K562 (cell line): ENCODE results near the gene IL6ST. TPM values are rescaled to one million over a fixed set of nuclear protein-coding genes. Genes with fewer than 3 reads are reported as not detected.

Experiments
- BCL6 ChIP-seq: fragments of 250-450 bp; sonication (Bioruptor Pico); IDR thresholded peaks from 2 replicates; pipeline ENCODE4 v1.4.0; 2020
- DMBX1 ChIP-seq: fragments of 250-450 bp; sonication (Bioruptor Pico); IDR thresholded peaks from 2 replicates; pipeline ENCODE4 v1.8.0; 2022; ENCODE audit warnings: inconsistent platforms, mild to moderate bottlenecking, moderate library complexity, borderline replicate concordance
- MTA2 ChIP-seq: fragments of 450-650 bp; IDR thresholded peaks from 2 replicates; pipeline ENCODE4 v1.6.1; 2016; ENCODE audit warnings: low read depth
- NCOA6 ChIP-seq: fragments of 450-650 bp; IDR thresholded peaks from 2 replicates; pipeline ENCODE4 v1.6.1; 2017; ENCODE audit warnings: mild to moderate bottlenecking
- PHF8 ChIP-seq: fragments of 200-600 bp; sonication (generic); IDR thresholded peaks from 2 replicates; pipeline ENCODE4 v1.6.1; 2012; ENCODE audit warnings: mixed run types, mild to moderate bottlenecking, inconsistent platforms, low read length, moderate library complexity, borderline replicate concordance
- POLR2A ChIP-seq: fragments of 450-650 bp; conservative IDR thresholded peaks from 2 replicates; pipeline ENCODE4 v1.6.1; 2016
- SREBF2 ChIP-seq: sonication (generic); formaldehyde crosslinking; IDR thresholded peaks from 2 replicates; pipeline ENCODE4 v1.4.0; 2020; ENCODE audit warnings: mild to moderate bottlenecking, missing genetic modification reagents
- TEAD4 ChIP-seq, 2 experiments: sonication (generic) in 1 of 2; formaldehyde crosslinking in 1 of 2; IDR thresholded peaks; 2 replicates each; pipeline versions ENCODE4 v1.6.1 to v1.8.0; 2012 to 2022; ENCODE audit warnings: borderline replicate concordance in 1 of 2, inconsistent platforms in 1 of 2, low read length in 1 of 2, mild to moderate bottlenecking in 1 of 2, missing genetic modification reagents in 1 of 2
- TGIF2 ChIP-seq: sonication (generic); formaldehyde crosslinking; IDR thresholded peaks from 2 replicates; pipeline ENCODE4 v1.8.1; 2022; ENCODE audit warnings: mild to moderate bottlenecking, missing genetic modification reagents, moderate library complexity
- XRCC4 ChIP-seq: IDR thresholded peaks from one replicate; pipeline ENCODE4 v1.6.1; 2011; ENCODE audit not compliant: insufficient read depth, insufficient read length; ENCODE audit errors: extremely low read depth
- ZBTB7A ChIP-seq: IDR thresholded peaks from 2 replicates; pipeline ENCODE4 v1.6.1; 2011; ENCODE audit warnings: low read depth, mild to moderate bottlenecking, low read length, moderate library complexity, borderline replicate concordance; ENCODE audit not compliant: control insufficient read depth
- ZEB2 ChIP-seq: fragments of 450-650 bp; IDR thresholded peaks from 2 replicates; pipeline ENCODE4 v1.6.1; 2016
- ZKSCAN8 ChIP-seq: fragments of 200-800 bp; sonication (Bioruptor generic); IDR thresholded peaks from 2 replicates; pipeline ENCODE4 v1.6.1; 2016; ENCODE audit warnings: missing genetic modification characterization, missing compliant biosample characterization
- ZNF347 ChIP-seq: fragments of 450-650 bp; formaldehyde crosslinking; IDR thresholded peaks from 2 replicates; pipeline ENCODE4 v1.4.0; 2020; ENCODE audit warnings: low read depth, mild to moderate bottlenecking, moderate library complexity
- ZSCAN29 ChIP-seq: fragments of 450-650 bp; IDR thresholded peaks from 2 replicates; pipeline ENCODE4 v1.6.1; 2017
- ZSCAN32 ChIP-seq: fragments of 450-650 bp; formaldehyde crosslinking; IDR thresholded peaks from 2 replicates; pipeline ENCODE4 v1.4.0; 2020; ENCODE audit warnings: mild to moderate bottlenecking, moderate library complexity
- polyA plus RNA-seq, 8 experiments: library from polyadenylated mRNA; depleted of rRNA in 4 of 8; stranded (reverse) in 5 of 8; unstranded in 3 of 8; fragments of >200 nt; fragmentation: Nextera tagmentation in 2 of 8; fragmentation: Illumina TruSeq in 1 of 8; extraction: Ambion mirVana in 2 of 8; extraction: Trizol in 1 of 8; gene quantifications; 2 replicates each; pipeline versions ENCODE4 v1.2.1 to v1.2.3, GENCODE V29; 2011 to 2014; ENCODE audit warnings: inconsistent platforms in 1 of 8, missing spikeins in 1 of 8
- total RNA-seq, 7 experiments: library from RNA; depleted of rRNA in 6 of 7; stranded (reverse); fragments of >200 nt in 6 of 7; fragmentation: Illumina TruSeq in 2 of 7; extraction: Trizol in 2 of 7; gene quantifications; 2 replicates each; pipeline versions ENCODE4 v1.2.1 to v1.2.3, GENCODE V29; 2011 to 2021; ENCODE audit warnings: low replicate concordance in 1 of 7
- TF ChIP-seq, protein P1 (sequence below): fragments of 450-650 bp; IDR thresholded peaks from 2 replicates; pipeline ENCODE4 v1.6.1; 2016; ENCODE audit warnings: mild to moderate bottlenecking, moderate library complexity
- TF ChIP-seq, protein P2 (sequence below): fragments of 450-650 bp; IDR thresholded peaks from 2 replicates; pipeline ENCODE4 v1.6.1; 2016; ENCODE audit warnings: antibody characterized with exemption

IL6ST gene
- total and polyA plus RNA-seq, 9 of the 15 experiments (the other 6 are each of a cell fraction or from before 2014, with no cell fraction given) = 2.0 to 27.0 (median 7.9) TPM

DNA sequence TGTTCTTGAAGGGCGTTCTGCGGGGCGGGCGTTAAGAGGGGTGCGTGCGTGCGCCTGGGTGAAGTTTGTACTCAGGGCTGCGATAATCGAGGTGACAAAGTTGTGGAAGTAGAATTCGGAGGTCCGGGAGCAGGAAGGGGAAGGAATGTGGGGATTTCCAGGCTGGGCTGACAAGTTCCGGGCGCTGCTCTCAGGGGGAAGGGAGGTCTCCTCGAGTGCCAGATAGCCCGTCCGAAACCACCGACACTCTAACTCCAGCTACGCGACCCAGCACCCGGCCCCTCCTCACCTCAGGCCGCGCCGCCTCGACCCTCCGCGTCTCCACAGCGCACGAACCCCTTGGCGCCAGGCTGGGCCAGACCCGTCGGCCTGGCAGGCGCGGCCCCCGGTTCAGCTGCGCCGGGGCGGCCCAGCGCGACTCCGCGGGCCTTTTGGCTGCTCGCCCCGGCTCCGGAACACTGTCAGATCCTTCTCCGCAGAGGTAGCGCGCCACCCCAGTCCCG, at the start of gene IL6ST (continued):
- TF ChIP-seq, protein P1, sequence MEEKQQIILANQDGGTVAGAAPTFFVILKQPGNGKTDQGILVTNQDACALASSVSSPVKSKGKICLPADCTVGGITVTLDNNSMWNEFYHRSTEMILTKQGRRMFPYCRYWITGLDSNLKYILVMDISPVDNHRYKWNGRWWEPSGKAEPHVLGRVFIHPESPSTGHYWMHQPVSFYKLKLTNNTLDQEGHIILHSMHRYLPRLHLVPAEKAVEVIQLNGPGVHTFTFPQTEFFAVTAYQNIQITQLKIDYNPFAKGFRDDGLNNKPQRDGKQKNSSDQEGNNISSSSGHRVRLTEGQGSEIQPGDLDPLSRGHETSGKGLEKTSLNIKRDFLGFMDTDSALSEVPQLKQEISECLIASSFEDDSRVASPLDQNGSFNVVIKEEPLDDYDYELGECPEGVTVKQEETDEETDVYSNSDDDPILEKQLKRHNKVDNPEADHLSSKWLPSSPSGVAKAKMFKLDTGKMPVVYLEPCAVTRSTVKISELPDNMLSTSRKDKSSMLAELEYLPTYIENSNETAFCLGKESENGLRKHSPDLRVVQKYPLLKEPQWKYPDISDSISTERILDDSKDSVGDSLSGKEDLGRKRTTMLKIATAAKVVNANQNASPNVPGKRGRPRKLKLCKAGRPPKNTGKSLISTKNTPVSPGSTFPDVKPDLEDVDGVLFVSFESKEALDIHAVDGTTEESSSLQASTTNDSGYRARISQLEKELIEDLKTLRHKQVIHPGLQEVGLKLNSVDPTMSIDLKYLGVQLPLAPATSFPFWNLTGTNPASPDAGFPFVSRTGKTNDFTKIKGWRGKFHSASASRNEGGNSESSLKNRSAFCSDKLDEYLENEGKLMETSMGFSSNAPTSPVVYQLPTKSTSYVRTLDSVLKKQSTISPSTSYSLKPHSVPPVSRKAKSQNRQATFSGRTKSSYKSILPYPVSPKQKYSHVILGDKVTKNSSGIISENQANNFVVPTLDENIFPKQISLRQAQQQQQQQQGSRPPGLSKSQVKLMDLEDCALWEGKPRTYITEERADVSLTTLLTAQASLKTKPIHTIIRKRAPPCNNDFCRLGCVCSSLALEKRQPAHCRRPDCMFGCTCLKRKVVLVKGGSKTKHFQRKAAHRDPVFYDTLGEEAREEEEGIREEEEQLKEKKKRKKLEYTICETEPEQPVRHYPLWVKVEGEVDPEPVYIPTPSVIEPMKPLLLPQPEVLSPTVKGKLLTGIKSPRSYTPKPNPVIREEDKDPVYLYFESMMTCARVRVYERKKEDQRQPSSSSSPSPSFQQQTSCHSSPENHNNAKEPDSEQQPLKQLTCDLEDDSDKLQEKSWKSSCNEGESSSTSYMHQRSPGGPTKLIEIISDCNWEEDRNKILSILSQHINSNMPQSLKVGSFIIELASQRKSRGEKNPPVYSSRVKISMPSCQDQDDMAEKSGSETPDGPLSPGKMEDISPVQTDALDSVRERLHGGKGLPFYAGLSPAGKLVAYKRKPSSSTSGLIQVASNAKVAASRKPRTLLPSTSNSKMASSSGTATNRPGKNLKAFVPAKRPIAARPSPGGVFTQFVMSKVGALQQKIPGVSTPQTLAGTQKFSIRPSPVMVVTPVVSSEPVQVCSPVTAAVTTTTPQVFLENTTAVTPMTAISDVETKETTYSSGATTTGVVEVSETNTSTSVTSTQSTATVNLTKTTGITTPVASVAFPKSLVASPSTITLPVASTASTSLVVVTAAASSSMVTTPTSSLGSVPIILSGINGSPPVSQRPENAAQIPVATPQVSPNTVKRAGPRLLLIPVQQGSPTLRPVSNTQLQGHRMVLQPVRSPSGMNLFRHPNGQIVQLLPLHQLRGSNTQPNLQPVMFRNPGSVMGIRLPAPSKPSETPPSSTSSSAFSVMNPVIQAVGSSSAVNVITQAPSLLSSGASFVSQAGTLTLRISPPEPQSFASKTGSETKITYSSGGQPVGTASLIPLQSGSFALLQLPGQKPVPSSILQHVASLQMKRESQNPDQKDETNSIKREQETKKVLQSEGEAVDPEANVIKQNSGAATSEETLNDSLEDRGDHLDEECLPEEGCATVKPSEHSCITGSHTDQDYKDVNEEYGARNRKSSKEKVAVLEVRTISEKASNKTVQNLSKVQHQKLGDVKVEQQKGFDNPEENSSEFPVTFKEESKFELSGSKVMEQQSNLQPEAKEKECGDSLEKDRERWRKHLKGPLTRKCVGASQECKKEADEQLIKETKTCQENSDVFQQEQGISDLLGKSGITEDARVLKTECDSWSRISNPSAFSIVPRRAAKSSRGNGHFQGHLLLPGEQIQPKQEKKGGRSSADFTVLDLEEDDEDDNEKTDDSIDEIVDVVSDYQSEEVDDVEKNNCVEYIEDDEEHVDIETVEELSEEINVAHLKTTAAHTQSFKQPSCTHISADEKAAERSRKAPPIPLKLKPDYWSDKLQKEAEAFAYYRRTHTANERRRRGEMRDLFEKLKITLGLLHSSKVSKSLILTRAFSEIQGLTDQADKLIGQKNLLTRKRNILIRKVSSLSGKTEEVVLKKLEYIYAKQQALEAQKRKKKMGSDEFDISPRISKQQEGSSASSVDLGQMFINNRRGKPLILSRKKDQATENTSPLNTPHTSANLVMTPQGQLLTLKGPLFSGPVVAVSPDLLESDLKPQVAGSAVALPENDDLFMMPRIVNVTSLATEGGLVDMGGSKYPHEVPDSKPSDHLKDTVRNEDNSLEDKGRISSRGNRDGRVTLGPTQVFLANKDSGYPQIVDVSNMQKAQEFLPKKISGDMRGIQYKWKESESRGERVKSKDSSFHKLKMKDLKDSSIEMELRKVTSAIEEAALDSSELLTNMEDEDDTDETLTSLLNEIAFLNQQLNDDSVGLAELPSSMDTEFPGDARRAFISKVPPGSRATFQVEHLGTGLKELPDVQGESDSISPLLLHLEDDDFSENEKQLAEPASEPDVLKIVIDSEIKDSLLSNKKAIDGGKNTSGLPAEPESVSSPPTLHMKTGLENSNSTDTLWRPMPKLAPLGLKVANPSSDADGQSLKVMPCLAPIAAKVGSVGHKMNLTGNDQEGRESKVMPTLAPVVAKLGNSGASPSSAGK = peak; percentile 39
- TF ChIP-seq ZEB2 (no peak), ZKSCAN8 (CRISPR knock-in tag) (no peak), XRCC4 (no peak), ZNF347 (CRISPR knock-in tag) (no peak), POLR2A (0 out of 2 replicates have a peak, but pooled peaks have one; percentile 73), PHF8 (peak; percentile 88; the same call in 1 of the 2 replicates), ZSCAN32 (CRISPR knock-in tag) (no peak), SREBF2 (CRISPR knock-in tag) (no peak), BCL6 (no peak), TEAD4 (IDR thresholded peaks at IDR 0.05; ENCODE audit: low read length) (peak; percentile 25; the same call in 1 of the 2 replicates), TEAD4 (CRISPR knock-in tag; IDR thresholded peaks at IDR 0.05; ENCODE audit: borderline replicate concordance) (no peak), DMBX1 (CRISPR knock-in tag) (no peak), NCOA6 (no peak), ZBTB7A (0 out of 2 replicates have a peak, but pooled peaks have one; percentile 45), MTA2 (no peak), TGIF2 (CRISPR knock-in tag) (0 out of 2 replicates have a peak, but pooled peaks have one; percentile 64), ZSCAN29 (peak; percentile 70)
- TF ChIP-seq, protein P2, sequence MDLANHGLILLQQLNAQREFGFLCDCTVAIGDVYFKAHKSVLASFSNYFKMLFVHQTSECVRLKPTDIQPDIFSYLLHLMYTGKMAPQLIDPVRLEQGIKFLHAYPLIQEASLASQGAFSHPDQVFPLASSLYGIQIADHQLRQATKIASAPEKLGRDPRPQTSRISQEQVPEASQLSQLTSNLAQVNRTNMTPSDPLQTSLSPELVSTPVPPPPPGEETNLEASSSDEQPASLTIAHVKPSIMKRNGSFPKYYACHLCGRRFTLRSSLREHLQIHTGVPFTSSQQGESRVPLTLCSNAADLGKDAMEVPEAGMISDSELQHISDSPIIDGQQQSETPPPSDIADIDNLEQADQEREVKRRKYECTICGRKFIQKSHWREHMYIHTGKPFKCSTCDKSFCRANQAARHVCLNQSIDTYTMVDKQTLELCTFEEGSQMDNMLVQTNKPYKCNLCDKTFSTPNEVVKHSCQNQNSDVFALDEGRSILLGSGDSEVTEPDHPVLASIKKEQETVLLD = no peak
